HepG2 (cell line): ENCODE results near the gene CHP1. TPM values are rescaled to one million over a fixed set of nuclear protein-coding genes. Genes with fewer than 3 reads are reported as not detected.

ENCODE experiments used
- ASH2L ChIP-seq: fragments of 300-600, 200-600 bp; sonication (generic); IDR thresholded peaks from 2 replicates; pipeline ENCODE4 v1.7.0; 2017; ENCODE audit warnings: low read depth, mild to moderate bottlenecking, moderate library complexity, mixed read lengths, low read length; ENCODE audit not compliant: insufficient read length
- ATF4 ChIP-seq, 2 experiments: fragments of 450-650 bp in 1 of 2; sonication (generic) in 1 of 2; formaldehyde crosslinking; IDR thresholded peaks; 2 replicates each; pipeline versions ENCODE4 v1.5.0 to v1.8.0; 2020 to 2022; ENCODE audit warnings: mild to moderate bottlenecking in 1 of 2, missing genetic modification reagents in 1 of 2
- JARID2 ChIP-seq: sonication (generic); formaldehyde crosslinking; IDR thresholded peaks from 2 replicates; pipeline ENCODE4 v1.8.1; 2023; ENCODE audit warnings: missing genetic modification reagents, inconsistent platforms; ENCODE audit not compliant: insufficient replicate concordance
- MLX ChIP-seq: IDR thresholded peaks from 2 replicates; pipeline ENCODE4 v1.6.1; 2016
- NFYC ChIP-seq: IDR thresholded peaks from 2 replicates; pipeline ENCODE4 v1.6.1; 2016; ENCODE audit warnings: missing genetic modification reagents, missing compliant biosample characterization
- PAX8 ChIP-seq: sonication (generic); formaldehyde crosslinking; IDR thresholded peaks from 2 replicates; pipeline ENCODE4 v1.8.0; 2022; ENCODE audit warnings: mild to moderate bottlenecking, missing genetic modification reagents, borderline replicate concordance
- POGZ ChIP-seq: sonication (generic); formaldehyde crosslinking; IDR thresholded peaks from 2 replicates; pipeline ENCODE4 v1.4.0; 2020; ENCODE audit warnings: mild to moderate bottlenecking, missing genetic modification reagents
- RBM39 ChIP-seq: fragments of 200-400 bp; formaldehyde crosslinking; IDR thresholded peaks from one replicate; pipeline ENCODE4 v1.6.1; 2018; ENCODE audit warnings: antibody characterized with exemption, mild to moderate bottlenecking, low read depth, low read length; ENCODE audit not compliant: poor library complexity, severe bottlenecking
- SSRP1 ChIP-seq: IDR thresholded peaks from 2 replicates; pipeline ENCODE4 v1.6.1; 2016; ENCODE audit warnings: control low read depth
- TBP ChIP-seq: sonication (generic); formaldehyde crosslinking; IDR thresholded peaks from 2 replicates; pipeline ENCODE4 v1.5.0; 2020; ENCODE audit warnings: missing genetic modification reagents
- TBX3 ChIP-seq: fragments of 450-650 bp; IDR thresholded peaks from 2 replicates; pipeline ENCODE4 v1.6.1; 2017; ENCODE audit warnings: antibody characterized with exemption, mild to moderate bottlenecking, inconsistent platforms, borderline replicate concordance
- ZBTB25 ChIP-seq: IDR thresholded peaks from 2 replicates; pipeline ENCODE4 v1.6.1; 2018; ENCODE audit warnings: missing genetic modification reagents
- ZNF335 ChIP-seq: sonication (generic); formaldehyde crosslinking; IDR thresholded peaks from 2 replicates; pipeline ENCODE4 v1.4.0; 2020; ENCODE audit warnings: missing genetic modification reagents
- ZNF354B ChIP-seq: sonication (generic); formaldehyde crosslinking; IDR thresholded peaks from 2 replicates; pipeline ENCODE4 v1.8.0; 2022; ENCODE audit warnings: mild to moderate bottlenecking, missing genetic modification reagents
- ZNF614 ChIP-seq: IDR thresholded peaks from 2 replicates; pipeline ENCODE4 v1.6.1; 2018; ENCODE audit warnings: missing biosample characterization, missing genetic modification reagents, inconsistent platforms, borderline replicate concordance
- ZNF644 ChIP-seq: IDR thresholded peaks from 2 replicates; pipeline ENCODE4 v1.6.1; 2016; ENCODE audit warnings: low read depth
- polyA plus RNA-seq, 8 experiments: library from polyadenylated mRNA; depleted of rRNA in 3 of 8; stranded (reverse) in 7 of 8; unstranded in 1 of 8; fragments of >200 nt; fragmentation: Illumina TruSeq in 4 of 8; extraction: Trizol in 4 of 8; gene quantifications; 2 replicates each; pipeline versions ENCODE4 v1.2.1 to v1.2.3, GENCODE V29; 2011 to 2016; ENCODE audit warnings: low read depth in 4 of 8, missing spikeins in 1 of 8, mixed read lengths in 1 of 8; ENCODE audit not compliant: insufficient read depth in 1 of 8
- total RNA-seq, 5 experiments: library from RNA; depleted of rRNA; stranded (reverse); fragments of >200 nt; fragmentation: Illumina TruSeq; extraction: Trizol; gene quantifications; 2 replicates each; pipeline ENCODE4 v1.2.3, GENCODE V29; 2016; ENCODE audit warnings: low read depth in 1 of 5
- TF ChIP-seq, protein P1 (sequence below): sonication (generic); formaldehyde crosslinking; conservative IDR thresholded peaks from 2 replicates; pipeline ENCODE4 v1.8.1; 2023; ENCODE audit warnings: missing genetic modification reagents
- TF ChIP-seq, protein P2 (sequence below): sonication (generic); formaldehyde crosslinking; IDR thresholded peaks from 2 replicates; pipeline ENCODE4 v1.5.1; 2020; ENCODE audit warnings: missing genetic modification reagents, mild to moderate bottlenecking, borderline replicate concordance
- TF ChIP-seq, protein P3 (sequence below): sonication (generic); formaldehyde crosslinking; IDR thresholded peaks from 2 replicates; pipeline ENCODE4 v1.4.0; 2020; ENCODE audit warnings: missing genetic modification reagents
- TF ChIP-seq, protein P4 (sequence below): sonication (generic); formaldehyde crosslinking; IDR thresholded peaks from 2 replicates; pipeline ENCODE4 v1.5.0; 2020; ENCODE audit warnings: missing genetic modification reagents, mild to moderate bottlenecking, borderline replicate concordance

CHP1 gene
- total and polyA plus RNA-seq, 2 of the 13 experiments (the other 11 are each of a cell fraction or from before 2014, with no cell fraction given) = 49.6 to 76.4 TPM

- TF ChIP-seq ZBTB25 (CRISPR knock-in tag) = peak; percentile 91; the same call in 1 of the 2 replicates
- TF ChIP-seq, protein P1, sequence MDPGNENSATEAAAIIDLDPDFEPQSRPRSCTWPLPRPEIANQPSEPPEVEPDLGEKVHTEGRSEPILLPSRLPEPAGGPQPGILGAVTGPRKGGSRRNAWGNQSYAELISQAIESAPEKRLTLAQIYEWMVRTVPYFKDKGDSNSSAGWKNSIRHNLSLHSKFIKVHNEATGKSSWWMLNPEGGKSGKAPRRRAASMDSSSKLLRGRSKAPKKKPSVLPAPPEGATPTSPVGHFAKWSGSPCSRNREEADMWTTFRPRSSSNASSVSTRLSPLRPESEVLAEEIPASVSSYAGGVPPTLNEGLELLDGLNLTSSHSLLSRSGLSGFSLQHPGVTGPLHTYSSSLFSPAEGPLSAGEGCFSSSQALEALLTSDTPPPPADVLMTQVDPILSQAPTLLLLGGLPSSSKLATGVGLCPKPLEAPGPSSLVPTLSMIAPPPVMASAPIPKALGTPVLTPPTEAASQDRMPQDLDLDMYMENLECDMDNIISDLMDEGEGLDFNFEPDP (CRISPR knock-in tag) = peak; percentile 72; the same call in 1 of the 2 replicates
- TF ChIP-seq SSRP1 = 0 out of 2 replicates have a peak, but pooled peaks have one; percentile 46
- TF ChIP-seq MLX (CRISPR knock-in tag) = no peak; the same call in 1 of the 2 replicates
- peak; percentile 78 for TF ChIP-seq NFYC (CRISPR knock-in tag)
- no peak for TF ChIP-seq JARID2 (CRISPR knock-in tag)
- no peak for TF ChIP-seq ATF4 (CRISPR knock-in tag; IDR thresholded peaks at IDR 0.05)
- no peak for TF ChIP-seq TBP (CRISPR knock-in tag)
- TF ChIP-seq, protein P2, sequence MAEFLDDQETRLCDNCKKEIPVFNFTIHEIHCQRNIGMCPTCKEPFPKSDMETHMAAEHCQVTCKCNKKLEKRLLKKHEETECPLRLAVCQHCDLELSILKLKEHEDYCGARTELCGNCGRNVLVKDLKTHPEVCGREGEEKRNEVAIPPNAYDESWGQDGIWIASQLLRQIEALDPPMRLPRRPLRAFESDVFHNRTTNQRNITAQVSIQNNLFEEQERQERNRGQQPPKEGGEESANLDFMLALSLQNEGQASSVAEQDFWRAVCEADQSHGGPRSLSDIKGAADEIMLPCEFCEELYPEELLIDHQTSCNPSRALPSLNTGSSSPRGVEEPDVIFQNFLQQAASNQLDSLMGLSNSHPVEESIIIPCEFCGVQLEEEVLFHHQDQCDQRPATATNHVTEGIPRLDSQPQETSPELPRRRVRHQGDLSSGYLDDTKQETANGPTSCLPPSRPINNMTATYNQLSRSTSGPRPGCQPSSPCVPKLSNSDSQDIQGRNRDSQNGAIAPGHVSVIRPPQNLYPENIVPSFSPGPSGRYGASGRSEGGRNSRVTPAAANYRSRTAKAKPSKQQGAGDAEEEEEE (CRISPR knock-in tag) = no peak
- 0 out of 2 replicates have a peak, but pooled peaks have one; percentile 67 for TF ChIP-seq ZNF335
- TF ChIP-seq, protein P3, sequence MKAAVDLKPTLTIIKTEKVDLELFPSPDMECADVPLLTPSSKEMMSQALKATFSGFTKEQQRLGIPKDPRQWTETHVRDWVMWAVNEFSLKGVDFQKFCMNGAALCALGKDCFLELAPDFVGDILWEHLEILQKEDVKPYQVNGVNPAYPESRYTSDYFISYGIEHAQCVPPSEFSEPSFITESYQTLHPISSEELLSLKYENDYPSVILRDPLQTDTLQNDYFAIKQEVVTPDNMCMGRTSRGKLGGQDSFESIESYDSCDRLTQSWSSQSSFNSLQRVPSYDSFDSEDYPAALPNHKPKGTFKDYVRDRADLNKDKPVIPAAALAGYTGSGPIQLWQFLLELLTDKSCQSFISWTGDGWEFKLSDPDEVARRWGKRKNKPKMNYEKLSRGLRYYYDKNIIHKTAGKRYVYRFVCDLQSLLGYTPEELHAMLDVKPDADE (CRISPR knock-in tag) = peak; percentile 72; the same call in 1 of the 2 replicates
- peak; percentile 92; the same call in 1 of the 2 replicates for TF ChIP-seq ZNF354B (CRISPR knock-in tag)
- TF ChIP-seq POGZ (CRISPR knock-in tag) = peak; percentile 58
- no peak for TF ChIP-seq TBX3
- TF ChIP-seq, protein P4, sequence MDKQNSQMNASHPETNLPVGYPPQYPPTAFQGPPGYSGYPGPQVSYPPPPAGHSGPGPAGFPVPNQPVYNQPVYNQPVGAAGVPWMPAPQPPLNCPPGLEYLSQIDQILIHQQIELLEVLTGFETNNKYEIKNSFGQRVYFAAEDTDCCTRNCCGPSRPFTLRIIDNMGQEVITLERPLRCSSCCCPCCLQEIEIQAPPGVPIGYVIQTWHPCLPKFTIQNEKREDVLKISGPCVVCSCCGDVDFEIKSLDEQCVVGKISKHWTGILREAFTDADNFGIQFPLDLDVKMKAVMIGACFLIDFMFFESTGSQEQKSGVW = 0 out of 2 replicates have a peak, but pooled peaks have one; percentile 62
- peak; percentile 84 for TF ChIP-seq ASH2L
- TF ChIP-seq ZNF614 (CRISPR knock-in tag) = peak; percentile 81
- TF ChIP-seq ZNF644 (CRISPR knock-in tag) = 0 out of 2 replicates have a peak, but pooled peaks have one; percentile 34
- peak; percentile 79 for TF ChIP-seq RBM39
- peak; percentile 93; the same call in 1 of the 2 replicates for TF ChIP-seq PAX8 (CRISPR knock-in tag)
Observed at GRCh38 chr15:41230650-41231421, at the start of gene CHP1, which contains the start of gene EXD1 (continued).
